Astrocyte (in vitro differentiated cells and primary cell): ENCODE results near the gene SIX3.

Source experiments
- CTCF ChIP-seq: IDR thresholded peaks from 2 replicates; pipeline ENCODE4 v1.5.1; 2011; ENCODE audit warnings: low read depth, mild to moderate bottlenecking, inconsistent platforms, low read length, moderate library complexity; ENCODE audit not compliant: insufficient read depth
- EZH2 ChIP-seq: IDR thresholded peaks from 2 replicates; pipeline ENCODE4 v1.6.1; 2012; ENCODE audit warnings: mild to moderate bottlenecking, low read length, inconsistent platforms; ENCODE audit not compliant: insufficient read depth

GRCh38 chr2:44934983-44935728 lies 6.3 kb upstream of the SIX3 start:
- TF ChIP-seq CTCF (no peak), EZH2 (peak; percentile 93)
